HCT116 (cell line): ENCODE measurements around the gene PRKCH.

ENCODE experiments used
- CTCF ChIP-seq, 3 experiments: fragments of 200-600 bp in 1 of 3; sonication (generic) in 1 of 3; IDR thresholded peaks in 2 of 3; conservative IDR thresholded peaks in 1 of 3; 2 replicates each; pipeline ENCODE4 v1.5.1; 2012 to 2017; ENCODE audit warnings: low read depth in 2 of 3, low read length in 2 of 3, antibody characterized with exemption in 1 of 3, borderline replicate concordance in 1 of 3, control low read depth in 1 of 3, mild to moderate bottlenecking in 1 of 3, mixed read lengths in 1 of 3, mixed run types in 1 of 3, moderate library complexity in 1 of 3; ENCODE audit not compliant: insufficient read depth in 1 of 3
- POLR2A ChIP-seq: IDR thresholded peaks from 2 replicates; pipeline ENCODE4 v1.7.0; 2011; ENCODE audit warnings: borderline replicate concordance; ENCODE audit not compliant: insufficient read depth, insufficient read length; ENCODE audit errors: extremely low read depth

GRCh38 chr14:61281948-61282275 is 39.5 kb upstream of the PRKCH start:
- no peak for TF ChIP-seq POLR2A
- no peak for TF ChIP-seq CTCF (IDR thresholded peaks at IDR 0.05 in 2 of 3, conservative IDR thresholded peaks at IDR 0.05 in 1 of 3; ENCODE audit: borderline replicate concordance in 1 of 3, insufficient read depth in 1 of 3, low read depth in 2 of 3, low read length in 2 of 3)
